ENCODE measurements around the gene RNF208.

DNA sequence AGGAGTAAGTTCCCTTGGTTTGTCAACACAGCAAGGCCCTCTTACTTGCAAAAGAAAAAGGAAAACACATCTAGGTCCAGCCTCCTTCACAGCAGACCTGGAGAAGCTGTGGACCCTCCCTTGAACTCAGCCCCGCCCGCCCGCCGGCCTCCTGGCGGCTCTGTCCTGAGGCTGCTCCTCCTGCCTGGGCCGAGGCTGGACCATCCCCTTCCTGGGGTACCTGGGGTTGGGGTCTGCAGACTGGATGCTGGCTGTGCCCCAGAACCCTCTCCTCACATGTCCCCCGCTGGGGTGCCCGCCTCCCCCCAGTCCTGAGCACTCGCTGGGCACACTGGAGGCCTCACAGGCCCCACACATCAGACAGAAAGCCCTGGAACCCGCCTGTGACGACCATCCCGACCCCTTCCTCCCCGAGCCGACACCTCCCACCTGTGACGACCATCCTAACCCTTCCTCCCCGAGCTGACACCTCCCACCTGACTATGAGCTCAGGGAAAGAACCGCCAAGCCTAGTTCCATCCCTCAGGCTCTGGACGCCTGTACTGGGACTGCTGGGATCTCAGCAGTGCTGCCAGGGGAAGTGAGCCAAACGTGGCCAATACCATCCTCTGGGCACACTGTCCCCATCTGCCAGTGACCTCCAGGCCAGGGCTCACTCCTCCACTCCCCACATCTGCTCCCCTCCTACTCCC is 43.0 kb downstream of the RNF208 start:
- TF ChIP-seq, protein P1, sequence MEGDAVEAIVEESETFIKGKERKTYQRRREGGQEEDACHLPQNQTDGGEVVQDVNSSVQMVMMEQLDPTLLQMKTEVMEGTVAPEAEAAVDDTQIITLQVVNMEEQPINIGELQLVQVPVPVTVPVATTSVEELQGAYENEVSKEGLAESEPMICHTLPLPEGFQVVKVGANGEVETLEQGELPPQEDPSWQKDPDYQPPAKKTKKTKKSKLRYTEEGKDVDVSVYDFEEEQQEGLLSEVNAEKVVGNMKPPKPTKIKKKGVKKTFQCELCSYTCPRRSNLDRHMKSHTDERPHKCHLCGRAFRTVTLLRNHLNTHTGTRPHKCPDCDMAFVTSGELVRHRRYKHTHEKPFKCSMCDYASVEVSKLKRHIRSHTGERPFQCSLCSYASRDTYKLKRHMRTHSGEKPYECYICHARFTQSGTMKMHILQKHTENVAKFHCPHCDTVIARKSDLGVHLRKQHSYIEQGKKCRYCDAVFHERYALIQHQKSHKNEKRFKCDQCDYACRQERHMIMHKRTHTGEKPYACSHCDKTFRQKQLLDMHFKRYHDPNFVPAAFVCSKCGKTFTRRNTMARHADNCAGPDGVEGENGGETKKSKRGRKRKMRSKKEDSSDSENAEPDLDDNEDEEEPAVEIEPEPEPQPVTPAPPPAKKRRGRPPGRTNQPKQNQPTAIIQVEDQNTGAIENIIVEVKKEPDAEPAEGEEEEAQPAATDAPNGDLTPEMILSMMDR (IDR thresholded peaks at IDR 0.05), result no peak
- no peak for TF ChIP-seq RFX5 (IDR thresholded peaks at IDR 0.05; ENCODE audit: low read length)
- no peak for TF ChIP-seq NRF1 (IDR thresholded peaks at IDR 0.05; ENCODE audit: low read depth, low read length)
- TF ChIP-seq FOXM1 (IDR thresholded peaks at IDR 0.05; ENCODE audit: low read depth), result no peak
- no peak for TF ChIP-seq EP300 (IDR thresholded peaks at IDR 0.05; ENCODE audit: borderline replicate concordance in 1 of 2, low read depth in 1 of 2, low read length in 1 of 2)
- TF ChIP-seq GATA2 (CRISPR knock-in tag; IDR thresholded peaks at IDR 0.05), result no peak
- TF ChIP-seq JUND (IDR thresholded peaks at IDR 0.05), result no peak
- no peak for TF ChIP-seq RAD21 (IDR thresholded peaks at IDR 0.05; ENCODE audit: low read length)
- no peak for TF ChIP-seq TEAD4 (IDR thresholded peaks at IDR 0.05; ENCODE audit: borderline replicate concordance, insufficient read depth)
- TF ChIP-seq, protein P2, sequence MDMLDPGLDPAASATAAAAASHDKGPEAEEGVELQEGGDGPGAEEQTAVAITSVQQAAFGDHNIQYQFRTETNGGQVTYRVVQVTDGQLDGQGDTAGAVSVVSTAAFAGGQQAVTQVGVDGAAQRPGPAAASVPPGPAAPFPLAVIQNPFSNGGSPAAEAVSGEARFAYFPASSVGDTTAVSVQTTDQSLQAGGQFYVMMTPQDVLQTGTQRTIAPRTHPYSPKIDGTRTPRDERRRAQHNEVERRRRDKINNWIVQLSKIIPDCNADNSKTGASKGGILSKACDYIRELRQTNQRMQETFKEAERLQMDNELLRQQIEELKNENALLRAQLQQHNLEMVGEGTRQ (IDR thresholded peaks at IDR 0.05; ENCODE audit: borderline replicate concordance, low read depth, low read length), result no peak
- no peak for TF ChIP-seq YY1 (IDR thresholded peaks at IDR 0.05; ENCODE audit: low read depth)
- TF ChIP-seq, protein P3, sequence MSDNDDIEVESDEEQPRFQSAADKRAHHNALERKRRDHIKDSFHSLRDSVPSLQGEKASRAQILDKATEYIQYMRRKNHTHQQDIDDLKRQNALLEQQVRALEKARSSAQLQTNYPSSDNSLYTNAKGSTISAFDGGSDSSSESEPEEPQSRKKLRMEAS (IDR thresholded peaks at IDR 0.05; ENCODE audit: low read depth), result no peak
- TF ChIP-seq, protein P4, sequence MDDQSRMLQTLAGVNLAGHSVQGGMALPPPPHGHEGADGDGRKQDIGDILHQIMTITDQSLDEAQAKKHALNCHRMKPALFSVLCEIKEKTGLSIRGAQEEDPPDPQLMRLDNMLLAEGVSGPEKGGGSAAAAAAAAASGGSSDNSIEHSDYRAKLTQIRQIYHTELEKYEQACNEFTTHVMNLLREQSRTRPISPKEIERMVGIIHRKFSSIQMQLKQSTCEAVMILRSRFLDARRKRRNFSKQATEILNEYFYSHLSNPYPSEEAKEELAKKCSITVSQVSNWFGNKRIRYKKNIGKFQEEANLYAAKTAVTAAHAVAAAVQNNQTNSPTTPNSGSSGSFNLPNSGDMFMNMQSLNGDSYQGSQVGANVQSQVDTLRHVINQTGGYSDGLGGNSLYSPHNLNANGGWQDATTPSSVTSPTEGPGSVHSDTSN (IDR thresholded peaks at IDR 0.05), result no peak

All from SK-N-SH (cell line).